SKM-1 treated with dmso at 0.1 percent for 144 hours (cell line): ENCODE results near the gene APOBEC3A.
A peak's percentile ranks its signal among the peaks of the same experiment; 100 is the strongest.
"Not testable (repeated sequence)": the region's sequence is repeated elsewhere in the genome, so short reads cannot be mapped to it uniquely, and the experiment has no call there.

ENCODE experiments used
- DNase-seq: peaks from one replicate; lab custom pipeline; 2025; ENCODE audit not compliant: unreplicated experiment; lab: John Stamatoyannopoulos, UW

The APOBEC3A gene

DNA sequence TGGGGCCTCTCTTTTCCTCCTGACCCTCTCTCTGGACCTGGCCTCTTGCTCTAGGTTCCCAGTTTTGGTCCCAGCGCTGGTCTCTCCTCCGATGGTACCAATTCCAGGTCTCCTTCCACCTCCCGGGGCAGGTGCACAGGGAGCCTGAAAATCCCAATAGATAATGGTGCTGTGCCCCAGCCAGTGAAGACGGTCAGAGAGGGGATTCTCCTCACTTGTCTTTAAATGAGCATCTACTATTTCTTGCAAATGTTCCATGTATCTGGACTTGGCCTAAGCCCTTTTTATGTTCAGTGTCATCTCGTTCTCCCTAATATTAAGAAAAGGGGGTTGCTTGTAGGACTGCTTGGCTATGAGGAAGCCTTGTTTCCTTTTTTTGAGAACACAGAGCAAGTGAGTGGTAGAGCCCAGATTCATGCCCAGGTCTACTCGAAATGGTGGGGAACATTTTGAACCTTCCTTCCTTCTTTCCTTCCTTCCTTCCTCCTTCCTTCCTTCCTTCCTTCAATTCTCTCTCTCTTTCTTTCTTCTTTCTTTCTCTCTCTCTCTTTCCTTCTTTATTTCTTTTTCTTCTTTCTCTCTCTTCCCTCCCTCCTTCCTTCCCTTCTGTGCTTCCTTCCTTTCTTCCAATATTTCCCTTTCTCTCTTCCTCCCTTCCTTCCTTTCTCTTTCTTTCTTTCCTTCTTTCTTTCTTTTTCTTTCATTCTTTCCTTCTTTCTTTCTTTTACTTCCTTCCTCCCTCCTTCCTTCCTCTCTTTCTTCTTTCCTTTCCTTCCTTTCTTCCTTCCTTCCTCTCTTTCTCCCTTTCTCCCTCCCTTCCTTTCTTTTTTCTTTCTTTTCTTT, 620 bp downstream of the APOBEC3A start:
- no peak for DNase-seq

DNA sequence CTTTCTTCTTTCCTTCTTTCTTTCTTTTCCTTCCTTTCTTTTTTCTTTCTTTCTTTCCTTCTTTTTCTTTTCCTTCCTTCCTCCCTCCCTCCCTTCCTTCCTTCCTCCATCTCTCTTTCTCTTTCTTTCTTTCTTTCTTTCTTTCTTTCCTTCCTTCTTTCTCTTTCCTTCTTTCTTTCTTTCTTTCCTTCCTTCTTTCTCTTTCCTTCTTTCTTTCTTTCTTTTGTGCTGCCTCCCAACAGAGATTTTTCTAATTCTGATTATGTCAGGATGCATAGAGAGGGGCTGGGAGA, 1.2 kb downstream of the APOBEC3A start:
- not testable (repeated sequence) for DNase-seq

DNA sequence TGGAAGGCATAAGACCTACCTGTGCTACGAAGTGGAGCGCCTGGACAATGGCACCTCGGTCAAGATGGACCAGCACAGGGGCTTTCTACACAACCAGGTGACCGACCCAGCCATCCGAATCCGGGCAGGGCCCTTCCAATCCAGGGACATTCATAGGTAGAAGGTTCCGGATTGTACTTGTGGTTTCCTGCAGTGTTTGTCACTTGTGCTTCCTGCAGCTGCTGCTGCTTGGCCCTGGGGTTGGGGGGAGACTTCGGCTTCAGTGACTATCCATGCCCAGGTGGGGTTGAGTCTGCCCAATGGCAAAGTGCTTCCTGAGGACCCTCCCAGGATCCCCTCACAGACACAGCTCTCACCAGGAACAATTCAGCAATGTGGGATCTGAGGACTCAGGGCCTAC, 2.2 kb downstream of the APOBEC3A start:
- DNase-seq, result no peak

DNA sequence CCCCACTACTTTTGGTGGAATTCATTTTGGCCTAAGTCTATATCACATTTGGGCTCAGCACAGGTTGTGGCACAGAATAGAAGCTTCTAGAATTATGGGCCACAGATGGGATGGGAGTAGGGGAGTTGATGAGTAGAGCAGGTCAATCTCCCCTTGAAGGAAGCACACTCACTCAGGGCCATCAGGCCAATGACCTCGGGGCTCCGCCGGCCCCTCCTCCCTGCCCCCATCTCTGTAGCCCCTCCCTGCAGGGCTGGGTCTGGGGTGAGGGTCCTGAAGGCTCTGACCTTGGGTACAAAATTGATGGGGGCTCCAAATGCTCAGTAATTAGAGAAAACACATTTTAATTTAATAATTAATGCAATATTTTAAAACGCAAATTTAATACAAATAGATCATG, 3.3 kb downstream of the APOBEC3A start:
- DNase-seq, result not testable (repeated sequence)

DNA sequence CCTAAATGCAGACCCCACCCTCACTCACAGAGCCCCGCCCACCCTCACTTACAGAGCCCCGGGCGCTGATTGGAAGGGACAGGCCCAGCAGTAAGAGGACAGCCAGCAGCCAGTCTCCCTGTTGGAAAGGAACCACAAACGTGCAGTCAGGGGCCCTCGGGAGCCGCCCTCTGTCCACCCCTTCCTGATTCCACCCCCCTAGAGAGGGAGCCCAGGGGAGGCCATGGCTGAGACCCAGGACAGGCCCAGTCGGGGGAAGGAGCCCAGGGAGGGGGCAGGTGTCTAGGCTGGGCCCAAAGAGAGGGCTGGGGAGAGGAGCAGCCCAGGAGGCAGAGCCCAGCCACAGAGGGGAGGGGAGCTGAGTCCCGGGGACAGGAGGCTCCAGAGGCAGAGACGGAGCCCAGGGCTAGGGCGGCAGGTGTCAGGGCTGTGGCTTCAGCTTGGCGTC, 5.9 kb downstream of the APOBEC3A start:
- not testable (repeated sequence) for DNase-seq

DNA sequence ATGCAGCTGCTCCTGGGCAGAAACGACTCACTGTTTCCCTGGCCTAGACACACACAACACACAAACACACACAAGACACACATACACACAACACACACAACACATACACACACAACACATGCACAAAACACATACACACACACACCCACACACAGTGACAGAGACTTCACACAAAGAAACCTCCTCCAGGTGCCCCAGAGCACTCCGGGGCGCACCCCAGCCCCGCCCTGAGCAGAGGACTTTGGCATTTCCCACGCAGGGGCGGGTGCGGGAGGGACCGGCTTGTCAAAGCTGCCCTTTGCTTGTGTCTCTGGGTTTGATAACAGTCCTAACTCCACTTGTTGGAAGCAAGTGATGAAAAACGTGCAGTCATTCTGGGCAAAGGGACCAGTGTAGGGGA, 6.5 kb downstream of the APOBEC3A start:
- DNase-seq, result no peak

DNA sequence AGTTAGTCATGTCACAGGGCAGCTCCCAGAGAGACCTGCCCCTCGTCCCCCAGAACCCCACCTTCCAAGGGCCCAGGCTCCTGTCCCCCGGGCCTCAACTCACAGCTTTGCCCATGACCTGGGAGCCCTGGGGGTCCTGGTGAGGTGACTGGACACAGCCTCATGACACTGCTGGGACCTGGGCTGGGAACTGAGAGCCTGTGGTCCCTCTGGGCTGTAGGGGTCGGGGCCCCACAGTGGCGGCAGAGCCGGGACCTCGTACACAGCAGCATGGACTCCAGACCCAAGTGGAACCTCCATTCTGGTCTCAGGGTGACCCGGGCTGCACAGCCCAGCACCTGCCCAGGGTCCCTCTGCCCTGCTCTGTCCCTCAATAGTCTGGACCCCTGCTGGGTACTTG, 6.9 kb downstream of the APOBEC3A start:
- no peak for DNase-seq

DNA sequence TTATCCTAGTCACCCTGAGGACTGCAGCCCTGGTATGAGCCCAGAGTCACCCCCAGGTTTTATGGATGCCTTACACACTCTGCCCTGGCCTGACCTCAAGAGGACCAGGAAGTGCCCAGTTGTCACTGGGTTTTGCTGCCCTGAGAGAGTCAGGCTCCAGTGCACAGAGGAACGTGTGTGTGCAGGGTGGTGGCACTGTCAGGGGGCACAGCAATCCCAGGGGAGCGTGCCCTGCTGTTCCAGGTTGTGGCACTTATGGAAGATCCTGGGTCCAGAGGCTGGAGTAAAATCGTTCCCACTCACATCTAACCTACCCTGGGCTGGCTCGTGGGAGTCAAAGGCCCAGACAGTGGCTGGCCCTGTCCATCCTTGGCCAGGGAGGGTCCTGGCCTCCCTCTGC, 7.6 kb downstream of the APOBEC3A start:
- DNase-seq, result no peak

DNA sequence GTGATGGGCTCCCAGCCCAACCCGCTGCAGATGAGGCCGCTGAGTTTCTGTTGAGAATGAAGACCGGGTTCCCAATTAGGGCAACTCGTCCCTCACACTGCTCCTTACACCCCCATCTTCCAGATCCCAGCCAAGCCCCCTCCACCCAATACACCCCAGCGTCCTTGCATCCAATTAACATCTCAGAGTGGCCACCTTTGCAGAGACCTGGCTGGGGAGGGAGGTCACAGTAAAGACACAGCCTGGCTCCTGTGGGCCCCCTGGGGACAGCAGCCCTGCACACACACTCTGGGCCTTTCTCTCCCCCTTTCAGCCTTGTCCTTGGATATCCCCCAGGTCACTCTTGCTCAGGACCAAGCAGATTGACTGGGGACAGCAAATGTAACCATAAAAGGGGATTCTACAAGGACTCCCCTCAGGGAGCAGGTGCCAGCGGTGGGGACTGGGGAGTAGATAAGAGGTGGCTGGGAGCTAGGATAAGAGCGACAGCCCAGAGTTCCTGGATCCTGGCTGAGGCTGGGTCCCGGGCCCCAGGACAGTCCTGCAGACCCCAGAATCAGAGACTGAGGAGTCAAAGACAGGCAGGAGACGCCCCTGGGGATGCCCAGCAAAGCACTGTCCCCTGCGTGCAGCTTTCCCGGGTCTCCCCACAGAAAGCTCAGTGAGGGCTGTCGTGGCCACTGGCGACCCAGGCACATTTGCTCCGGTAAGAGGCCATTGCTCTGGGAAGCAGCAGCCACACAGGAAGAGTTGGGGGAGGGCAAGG, 8.4 kb downstream of the APOBEC3A start:
- no peak for DNase-seq

DNA sequence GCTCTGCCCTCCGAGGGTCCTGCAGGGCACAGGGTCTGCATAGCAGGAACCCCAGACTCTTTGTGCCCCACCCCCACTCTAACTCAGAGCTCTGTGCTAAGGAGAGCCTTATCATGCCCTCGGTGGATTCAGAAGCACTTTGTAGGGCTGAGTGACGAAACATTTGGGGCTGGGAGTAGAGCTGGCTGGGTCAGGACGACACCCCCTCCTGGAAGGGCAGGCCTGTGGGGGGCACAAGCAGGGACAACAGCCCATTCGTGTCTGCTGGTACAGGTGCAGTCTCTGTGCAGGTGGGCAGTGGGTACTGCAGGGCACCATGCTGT, 8.9 kb downstream of the APOBEC3A start:
- no peak for DNase-seq

DNA sequence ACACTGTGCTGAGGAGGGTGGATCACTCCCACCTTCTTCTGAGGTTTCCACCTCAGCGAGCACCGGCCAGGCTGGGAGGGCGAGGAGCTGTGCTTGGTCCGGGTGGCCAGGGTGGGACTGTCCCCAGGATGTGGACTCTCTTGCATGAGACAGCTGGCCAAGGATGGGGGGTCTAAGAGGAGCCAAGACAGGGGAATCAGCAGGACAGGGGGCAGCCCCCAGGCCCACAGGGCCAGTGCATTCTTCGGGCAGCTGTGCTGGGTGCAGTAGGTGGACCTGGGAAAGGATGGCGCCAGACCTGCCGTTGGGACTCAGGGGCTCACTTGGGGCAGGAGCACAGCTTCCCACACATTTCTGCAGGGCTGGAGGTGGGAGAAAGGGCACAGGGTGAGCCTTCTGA, 9.5 kb downstream of the APOBEC3A start:
- no peak for DNase-seq

DNA sequence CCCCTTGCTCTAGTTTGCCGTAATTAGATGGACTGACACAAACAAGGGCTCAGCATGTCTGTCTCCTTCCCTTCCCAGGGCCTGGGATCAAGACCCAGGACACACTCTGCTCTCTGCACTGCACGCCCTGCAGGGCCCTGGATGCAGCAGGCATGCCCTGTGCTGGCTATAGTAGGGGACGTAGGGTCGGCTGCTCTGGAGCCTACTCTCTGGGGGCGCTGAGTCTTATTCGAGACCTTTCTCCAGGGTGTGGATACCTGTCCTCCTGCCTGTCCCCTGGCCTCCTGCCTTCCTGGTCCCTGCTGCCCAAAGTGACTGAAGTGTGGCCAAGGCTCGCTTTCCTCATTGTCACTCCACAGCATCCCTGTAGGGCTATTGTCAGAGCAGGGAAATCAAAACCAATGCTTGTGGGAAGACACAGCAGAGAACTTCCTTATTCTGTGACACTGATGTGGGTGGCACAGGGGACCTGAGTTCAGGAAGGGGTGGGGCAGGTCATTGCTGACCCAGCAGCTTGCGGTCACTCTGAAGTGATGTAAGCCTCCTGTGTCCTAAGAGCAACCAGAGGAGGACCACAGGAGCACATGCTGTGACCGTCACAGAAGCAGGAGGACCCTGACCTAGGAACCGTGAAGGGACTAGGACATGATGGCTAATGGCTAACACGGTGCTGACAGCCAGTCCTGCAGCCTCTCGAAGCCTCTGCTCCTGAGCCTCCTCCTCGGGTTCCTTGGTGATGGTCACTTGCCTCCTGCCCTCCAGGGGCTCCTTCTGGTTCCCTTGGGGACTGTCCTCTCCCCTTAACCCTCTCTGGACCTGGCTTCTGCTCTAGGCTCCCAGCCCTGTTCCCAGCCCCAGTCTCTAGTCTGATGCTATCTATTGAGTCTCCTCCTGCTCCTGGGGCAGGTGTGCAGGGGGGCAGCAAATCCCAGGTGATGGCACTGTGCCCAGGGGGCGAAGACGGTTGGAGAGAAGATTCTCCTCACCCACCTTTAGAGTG, 10.3 kb downstream of the APOBEC3A start:
- peak; percentile 87 for DNase-seq

DNA sequence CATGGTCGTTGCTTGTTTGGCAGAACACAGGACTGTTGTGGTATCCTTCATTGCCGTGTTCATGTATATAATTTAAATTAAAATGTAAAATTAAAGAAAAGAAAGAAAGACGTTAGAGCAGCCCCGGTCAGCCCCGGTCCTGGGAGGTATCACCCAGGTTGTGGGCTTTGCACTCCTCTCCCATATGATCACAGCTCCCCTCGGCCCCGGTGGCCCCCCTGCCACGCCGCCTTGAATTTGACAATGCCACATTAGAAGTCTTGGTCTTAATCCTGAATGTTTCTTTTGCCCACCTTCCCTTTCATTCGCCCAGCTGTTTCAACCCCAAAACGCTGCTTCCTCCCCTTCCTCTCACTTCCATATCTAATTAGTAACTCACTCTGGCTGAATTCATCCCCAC, 11.4 kb downstream of the APOBEC3A start:
- DNase-seq, result no peak

DNA sequence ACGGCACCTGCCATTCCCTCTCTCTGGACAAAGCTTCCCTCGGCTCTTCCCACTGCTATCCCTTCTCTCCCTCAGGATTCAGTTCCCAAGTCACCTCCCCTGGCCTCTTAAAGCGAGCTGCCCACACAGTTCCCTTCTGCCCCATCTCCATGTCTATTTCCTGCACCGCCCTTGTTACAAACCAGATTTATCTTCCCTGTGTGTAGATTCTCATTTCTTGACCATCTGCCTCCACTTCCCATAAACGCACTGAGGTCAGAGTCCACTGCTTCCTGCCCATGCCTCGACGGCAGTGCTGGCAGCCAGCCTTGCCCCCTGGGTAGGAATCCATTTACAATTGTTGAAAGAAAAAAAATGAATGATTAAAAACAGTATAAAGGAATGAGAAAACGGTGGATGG, 13.1 kb downstream of the APOBEC3A start:
- DNase-seq, result no peak

DNA sequence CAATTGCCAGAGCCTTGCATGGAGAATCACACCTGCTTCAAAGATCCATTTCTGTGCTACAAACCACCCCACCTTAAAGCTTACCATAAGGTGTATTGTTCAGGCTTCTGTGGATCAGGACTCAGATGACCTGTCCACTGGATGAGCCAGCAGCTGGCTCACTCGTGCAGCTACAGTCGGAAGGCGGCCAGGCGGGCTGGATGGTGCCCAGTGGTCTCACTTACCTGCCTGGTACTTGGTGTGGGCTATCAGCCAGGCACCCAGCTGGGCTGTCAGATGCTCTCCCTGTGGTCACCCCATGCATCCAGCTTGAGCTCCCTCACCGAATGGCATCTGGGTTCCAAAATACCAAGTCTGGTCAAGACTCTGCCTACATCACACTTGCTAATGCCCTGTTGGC, 13.8 kb downstream of the APOBEC3A start:
- DNase-seq, result no peak

DNA sequence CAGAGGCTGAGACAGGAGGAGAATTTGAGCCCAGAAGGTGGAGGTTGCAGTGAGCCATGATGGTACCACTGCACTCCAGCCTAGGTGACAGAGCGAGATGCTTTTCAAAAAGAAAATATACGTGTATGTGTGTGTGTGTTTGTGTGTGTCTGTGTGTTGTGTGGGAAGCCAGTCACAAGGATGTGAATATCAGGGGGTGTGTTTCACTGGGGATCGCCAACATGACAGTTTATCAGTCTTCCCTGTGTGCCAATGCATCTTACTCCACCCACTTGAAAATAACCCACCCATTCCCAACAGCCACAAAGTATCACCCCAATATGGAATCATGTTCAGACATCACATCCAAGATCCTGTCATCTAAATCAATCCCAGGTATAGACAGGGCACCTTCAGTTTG, 14.4 kb downstream of the APOBEC3A start:
- DNase-seq, result no peak

DNA sequence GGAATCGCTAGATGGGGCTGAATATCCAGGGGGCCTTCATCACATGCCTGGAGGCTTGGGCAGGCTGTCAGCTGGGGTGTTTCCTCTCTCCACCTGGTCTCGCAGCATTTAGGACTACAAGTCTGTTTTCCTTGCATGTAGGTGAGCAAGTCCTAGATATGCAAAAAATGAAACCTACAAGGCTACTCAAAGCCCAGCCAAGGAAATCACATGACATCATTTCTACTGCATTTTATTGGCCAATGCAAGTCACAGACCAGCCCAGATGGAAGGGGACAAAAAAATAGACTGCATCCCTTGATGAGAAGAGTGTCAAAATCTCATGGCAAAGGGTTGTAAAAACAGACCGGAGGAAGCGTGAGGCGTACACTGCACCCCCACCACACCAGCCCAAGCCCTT, 15.1 kb downstream of the APOBEC3A start:
- no peak for DNase-seq

DNA sequence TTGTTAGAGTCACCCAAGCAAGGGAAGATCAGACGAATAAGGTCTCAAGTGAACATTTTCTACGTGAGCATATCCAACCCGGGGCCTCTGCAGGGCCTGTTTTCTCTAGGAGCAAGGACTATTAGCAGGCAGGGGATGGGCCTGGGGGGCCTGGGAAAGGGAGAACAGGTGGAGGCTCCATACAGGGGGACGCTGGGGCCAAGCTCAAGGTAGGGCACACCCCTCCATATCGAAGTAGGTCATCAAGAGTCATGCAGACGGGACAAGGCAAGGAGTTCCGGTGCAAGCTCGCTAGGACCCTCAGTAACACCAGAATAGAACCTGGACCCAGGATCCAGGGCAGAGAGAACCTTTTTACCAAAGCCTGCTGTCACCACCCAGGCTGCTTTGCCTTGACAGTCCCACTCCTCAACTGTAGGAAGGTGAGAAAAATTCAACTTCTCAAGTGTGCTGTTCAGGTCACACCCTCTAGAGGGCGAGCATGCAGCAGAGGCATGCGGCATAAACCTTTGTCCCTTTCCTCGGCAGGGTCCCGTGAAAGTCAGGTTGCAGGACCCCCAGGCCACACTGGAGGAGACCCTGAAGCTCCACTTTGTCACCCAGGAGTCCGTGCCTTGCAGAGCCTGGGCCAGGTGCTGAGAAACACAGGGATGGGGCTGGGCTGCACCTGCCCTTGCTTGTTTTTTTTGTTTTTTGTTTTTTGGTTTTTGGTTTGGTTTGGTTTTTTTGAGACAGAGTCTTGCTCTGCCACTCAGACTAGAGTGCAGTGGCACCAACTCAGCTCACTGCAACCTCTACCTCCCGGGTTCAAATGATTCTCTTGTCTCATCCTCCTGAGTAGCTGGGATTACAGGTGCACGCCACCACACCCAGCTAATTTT, 16.1 kb downstream of the APOBEC3A start:
- DNase-seq, result peak; percentile 44

DNA sequence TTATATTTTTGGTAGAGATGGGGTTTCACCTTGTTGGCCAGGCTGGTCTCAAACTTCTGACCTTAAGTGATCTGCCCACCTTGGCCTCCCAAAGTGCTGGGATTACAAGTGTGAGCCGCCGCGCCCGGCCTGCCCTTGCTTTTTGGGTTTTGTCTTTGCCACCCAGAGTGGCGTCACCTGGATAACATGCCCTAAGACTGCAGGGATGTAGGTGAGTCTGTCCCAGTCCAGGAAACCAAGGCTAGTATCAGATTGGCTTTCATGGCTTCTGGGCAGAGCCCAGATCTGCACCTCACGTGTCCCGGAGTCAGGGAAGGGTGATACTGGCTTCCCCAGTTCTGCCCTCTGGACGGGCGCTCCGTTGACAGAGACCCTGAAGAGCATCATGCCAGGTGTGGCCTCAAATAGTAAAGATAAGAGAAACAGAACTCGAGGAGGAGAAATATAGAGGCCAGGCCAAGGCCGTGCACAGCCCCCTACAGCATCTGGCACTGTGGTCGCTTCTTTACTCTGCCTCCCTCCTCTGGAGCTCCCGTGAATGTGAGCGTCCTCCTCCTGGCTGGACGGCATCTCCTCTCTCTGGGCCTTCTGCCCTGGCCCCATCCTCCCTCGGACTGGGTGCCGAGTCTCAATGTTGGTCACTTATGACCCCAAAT, 16.9 kb downstream of the APOBEC3A start:
- no peak for DNase-seq

DNA sequence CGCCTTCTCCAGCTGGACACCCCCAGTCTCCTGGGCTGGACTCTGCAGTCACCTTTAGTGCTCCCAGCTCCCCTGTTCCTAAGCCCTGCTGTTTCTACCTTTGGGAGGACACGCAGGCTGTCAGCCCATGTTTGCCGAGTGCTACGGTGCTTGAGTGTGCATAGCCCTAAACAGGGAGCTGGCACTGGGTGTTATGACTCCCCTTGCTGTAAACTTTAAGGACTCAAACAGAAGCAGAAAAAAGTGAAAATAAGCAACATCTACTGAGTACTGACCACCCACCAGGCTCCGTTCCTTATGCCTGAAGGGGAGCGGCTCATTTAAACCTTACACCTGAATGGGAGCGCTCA, 17.4 kb downstream of the APOBEC3A start:
- DNase-seq, result no peak
